NK-92 treated with Interleukin-12 subunit alpha and Interleukin-12 subunit beta, amount 100 ng/mL, for 24 hours (cell line): ENCODE data around the gene NCOA6.
A peak's percentile ranks its signal among the peaks of the same experiment; 100 is the strongest.
"Not testable (repeated sequence)": the region's sequence is repeated elsewhere in the genome, so short reads cannot be mapped to it uniquely, and the experiment has no call there.

Experiments used
- DNase-seq: peaks from one replicate; lab custom pipeline; 2025; lab: John Stamatoyannopoulos, UW

NCOA6 gene

GRCh38 chr20:34829191-34829590 is 3.7 kb upstream of the NCOA6 start:
- DNase-seq: no peak

DNA sequence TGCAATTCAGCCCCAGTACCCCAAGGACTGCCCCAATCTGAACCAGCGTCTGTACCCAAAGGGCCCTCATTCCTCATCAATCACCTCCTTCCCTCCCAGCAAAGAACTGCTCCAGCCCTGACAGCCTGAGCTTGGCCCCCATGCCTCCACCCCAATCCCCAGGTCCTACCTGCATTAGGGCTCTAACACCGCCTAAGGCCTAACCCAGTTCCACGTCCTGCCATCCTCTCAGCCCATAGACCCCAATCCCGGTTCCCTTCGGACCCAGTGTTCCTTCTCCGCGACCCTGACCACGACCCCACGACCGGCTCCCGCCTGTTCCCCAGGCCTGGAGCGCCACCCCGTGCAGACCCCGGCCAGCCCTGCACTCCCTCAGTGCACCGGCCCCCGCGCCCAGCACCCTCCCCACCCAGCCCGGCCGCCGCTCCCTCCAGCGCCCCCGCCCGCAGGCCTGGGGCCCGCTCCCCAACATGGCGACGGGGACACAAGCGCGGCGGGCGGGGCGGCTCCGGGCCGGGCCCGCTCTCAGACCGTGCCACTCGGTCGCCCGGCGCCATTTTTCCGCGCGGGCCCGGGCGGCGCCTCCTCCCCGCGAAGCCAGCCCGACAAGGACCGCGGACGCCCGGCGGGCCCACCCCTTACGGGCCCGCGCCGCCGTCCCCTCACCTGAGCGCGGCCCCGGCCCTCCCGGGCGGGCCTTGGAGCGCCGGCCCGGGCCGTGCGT is 483 bp downstream of the NCOA6 start:
- DNase-seq: peak; percentile 39

DNA sequence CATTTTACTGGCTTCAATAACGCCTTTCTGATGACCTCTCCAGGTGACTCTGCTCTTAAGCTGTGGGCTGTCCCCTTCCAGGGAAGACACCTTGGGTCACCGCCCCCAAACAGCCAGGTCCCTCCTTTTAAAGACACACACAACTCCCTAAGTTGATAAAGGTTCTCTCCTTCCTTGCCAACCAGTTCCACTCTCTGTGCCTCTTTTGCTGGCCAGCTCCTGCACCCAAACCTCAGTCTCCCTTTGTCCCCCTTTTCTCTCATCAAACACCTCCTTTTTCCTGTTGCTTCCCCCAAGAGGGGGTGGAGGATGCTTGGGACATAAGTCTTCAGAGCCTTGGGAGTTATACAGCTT is 1.0 kb downstream of the NCOA6 start:
- DNase-seq: peak; percentile 52

GRCh38 chr20:34824026-34824425 is 1.4 kb downstream of the NCOA6 start:
- no peak for DNase-seq

DNA sequence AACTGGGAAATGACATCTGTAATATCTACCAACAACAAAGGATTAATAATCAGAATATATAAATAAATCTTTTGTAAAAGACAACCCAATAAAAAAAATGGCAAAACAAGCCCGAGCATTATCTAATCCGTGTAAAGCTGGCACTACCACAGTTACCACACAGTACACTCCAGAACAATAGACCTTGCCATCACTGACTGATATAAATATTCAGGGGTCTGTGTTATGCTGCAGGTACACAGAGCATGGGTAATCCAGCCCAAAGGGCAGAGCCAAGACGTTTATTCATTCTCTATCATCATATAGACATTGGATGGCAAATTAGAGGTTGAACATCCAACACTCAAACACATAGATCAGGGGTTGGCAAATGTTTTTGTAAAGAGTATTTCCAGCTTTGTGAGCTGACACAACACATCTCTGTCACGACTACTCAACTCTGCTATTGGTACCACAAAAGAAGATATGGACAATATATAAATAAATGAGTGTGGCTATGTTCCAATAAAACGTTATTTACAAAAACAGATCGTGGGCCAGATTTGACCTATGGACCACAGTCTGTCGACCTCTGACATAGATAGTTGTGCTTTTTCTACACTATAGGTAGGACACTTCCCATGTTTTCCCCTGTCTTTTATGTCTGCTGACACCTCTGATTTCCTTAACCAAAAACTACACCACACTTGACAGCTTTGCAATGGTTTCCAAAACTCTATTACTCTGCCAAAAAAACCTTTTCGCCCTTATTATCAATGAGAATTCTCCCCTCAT is 4.5 kb downstream of the NCOA6 start:
- no peak for DNase-seq

DNA sequence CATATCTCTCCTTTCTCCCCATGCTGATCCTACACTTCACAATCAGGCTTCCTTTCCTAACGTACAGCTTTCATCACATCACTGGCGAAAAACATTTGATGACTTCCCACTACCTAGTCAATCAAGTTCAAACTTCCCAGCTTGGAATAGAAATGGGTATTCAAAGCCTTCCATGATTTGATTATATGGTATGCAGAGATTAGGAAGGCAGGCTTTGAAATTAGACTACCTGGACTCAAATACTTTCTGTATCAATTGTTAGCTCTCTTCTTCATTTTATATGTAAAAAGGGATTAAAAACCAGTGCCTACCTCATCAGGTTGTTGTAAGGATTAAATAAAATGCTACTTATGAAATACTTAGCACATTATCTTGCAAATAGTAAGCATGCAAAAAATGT is 7.7 kb downstream of the NCOA6 start:
- DNase-seq: no peak

- DNase-seq: no peak
Measured at GRCh38 chr20:34817072-34817471, 8.4 kb downstream of the NCOA6 start.

- no peak for DNase-seq
Measured at GRCh38 chr20:34815636-34816035, 9.8 kb downstream of the NCOA6 start.

DNA sequence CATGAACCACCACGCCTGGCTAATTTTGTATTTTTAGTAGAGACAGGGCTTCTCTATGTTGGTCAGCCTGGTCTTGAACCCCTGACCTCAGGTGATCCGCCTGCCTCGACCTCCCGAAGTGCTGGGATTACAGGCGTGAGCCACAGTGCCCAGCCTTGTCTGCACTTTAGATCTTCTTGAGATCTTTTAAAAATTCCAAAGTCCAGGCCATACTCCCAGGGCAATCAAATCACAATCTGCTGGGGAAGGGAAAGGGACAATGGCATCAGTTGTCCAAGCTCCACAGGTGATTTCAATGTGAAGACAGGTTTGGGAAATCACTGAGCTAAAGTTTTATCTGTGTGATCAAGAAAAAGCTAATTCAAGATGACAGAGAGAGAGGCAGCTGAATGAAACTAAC is 16.9 kb downstream of the NCOA6 start:
- DNase-seq: no peak

- DNase-seq: not testable (repeated sequence)
Measured at GRCh38 chr20:34807944-34808465, 17.4 kb downstream of the NCOA6 start.

DNA sequence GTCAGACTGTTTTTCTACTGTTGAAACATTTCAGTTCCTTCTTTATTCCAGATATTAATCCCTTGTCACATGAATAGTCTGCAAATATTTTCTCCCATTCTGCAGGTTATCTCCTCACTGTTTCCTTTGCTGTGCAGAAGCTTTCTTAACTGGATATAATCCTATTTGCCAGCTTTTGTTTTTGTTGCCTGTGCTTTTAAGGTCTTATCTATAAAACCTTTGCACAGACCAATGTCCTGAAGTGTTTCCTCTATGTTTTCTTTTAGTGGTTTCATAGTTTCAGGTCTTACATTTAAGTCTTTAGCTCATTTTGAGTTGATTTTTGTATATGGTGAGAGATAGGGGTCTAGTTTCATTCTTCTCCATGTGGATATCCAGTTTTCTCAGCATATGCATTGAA is 19.2 kb downstream of the NCOA6 start:
- DNase-seq: no peak

DNA sequence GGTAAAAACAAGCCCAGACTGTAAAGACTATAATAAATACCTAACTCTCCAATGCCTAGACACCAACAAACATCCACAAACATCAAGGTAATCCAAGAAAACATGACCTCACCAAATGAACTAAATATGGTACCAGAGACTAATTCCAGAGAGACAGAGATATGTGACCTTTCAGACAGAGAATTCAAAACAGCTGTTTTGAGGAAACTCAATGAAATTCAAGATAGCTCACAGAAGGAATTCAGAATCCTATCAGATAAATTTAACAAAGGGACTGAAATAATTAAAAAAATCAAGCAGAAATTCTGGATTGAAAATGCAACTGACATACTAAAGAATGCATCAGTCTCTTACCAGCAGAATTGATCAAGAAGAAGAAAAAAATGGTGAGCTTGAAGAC is 26.6 kb downstream of the NCOA6 start:
- DNase-seq: no peak

GRCh38 chr20:34798328-34798727 is 27.1 kb downstream of the NCOA6 start:
- DNase-seq: no peak

DNA sequence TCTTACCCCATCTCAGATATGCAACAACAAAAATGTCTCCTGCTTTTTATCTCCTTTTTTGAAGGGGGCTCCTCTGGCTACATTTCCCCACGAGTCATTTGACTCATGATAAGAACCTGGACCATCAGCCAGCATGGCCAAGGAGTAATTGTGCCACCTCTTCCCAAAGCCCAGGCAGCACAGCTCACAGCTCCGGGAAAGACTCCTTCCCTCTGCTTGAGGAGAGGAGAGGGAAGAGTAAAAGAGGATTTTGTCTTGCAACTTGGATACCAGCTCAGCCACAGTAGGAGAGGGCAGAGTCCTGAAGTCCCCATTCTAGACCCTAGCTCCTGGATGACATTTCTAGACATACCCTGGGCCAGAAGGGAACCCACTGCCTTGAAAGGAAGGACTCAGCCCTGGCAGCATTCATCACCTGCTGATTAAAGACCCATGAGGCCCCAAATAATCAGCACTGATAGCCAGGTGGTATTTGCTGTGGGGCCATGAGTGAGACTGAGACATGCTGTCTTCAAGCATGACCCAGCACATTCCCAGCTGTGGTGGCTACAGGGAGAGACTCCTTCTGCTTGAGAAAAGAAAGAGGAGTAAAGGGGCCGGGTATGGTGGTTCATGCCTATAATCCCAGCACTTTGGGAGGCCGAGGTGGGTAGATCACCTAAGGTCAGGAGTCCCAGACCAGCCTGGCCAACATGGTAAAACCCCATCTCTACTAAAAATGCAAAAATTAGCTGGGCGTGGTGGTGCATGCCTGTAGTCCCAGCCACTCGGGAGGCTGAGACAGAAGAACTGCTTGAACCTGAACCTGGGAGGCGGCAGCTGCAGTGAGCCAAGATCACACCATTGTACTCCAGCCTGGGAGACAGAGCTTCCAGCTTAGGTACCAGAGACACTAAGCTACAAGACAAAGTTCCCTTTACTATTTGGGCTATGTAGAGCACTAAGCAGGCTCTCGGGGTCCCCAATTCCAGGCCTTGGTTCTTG is 28.1 kb downstream of the NCOA6 start:
- DNase-seq: no peak

DNA sequence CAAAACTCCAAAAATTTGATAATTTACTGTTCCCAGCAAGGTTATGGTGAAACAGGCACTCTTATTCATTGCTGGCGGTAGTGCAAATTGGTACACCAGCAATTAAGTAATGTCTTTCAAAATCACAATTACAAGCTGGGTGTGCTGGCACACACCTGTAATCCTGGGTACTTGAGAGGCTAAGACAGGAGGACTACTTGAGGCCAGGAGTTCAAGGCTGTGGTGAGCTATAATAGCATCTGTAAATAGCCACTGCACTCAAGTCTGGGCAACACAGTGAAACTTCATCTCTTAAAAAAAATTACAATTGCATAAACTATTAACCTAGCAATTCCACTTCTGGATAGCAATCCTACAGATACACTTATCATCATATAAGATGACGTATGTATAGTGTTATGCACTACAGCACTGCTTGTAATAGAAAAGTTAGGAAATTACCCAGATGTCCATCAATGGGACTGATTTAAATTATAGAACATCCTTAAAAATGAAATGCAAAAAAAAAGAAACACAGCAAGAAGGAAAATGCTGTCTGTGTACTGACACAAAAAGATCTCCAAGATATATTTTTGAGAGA is 31.4 kb downstream of the NCOA6 start:
- DNase-seq: no peak

GRCh38 chr20:34792687-34793363 is 32.6 kb downstream of the NCOA6 start:
- no peak for DNase-seq

DNA sequence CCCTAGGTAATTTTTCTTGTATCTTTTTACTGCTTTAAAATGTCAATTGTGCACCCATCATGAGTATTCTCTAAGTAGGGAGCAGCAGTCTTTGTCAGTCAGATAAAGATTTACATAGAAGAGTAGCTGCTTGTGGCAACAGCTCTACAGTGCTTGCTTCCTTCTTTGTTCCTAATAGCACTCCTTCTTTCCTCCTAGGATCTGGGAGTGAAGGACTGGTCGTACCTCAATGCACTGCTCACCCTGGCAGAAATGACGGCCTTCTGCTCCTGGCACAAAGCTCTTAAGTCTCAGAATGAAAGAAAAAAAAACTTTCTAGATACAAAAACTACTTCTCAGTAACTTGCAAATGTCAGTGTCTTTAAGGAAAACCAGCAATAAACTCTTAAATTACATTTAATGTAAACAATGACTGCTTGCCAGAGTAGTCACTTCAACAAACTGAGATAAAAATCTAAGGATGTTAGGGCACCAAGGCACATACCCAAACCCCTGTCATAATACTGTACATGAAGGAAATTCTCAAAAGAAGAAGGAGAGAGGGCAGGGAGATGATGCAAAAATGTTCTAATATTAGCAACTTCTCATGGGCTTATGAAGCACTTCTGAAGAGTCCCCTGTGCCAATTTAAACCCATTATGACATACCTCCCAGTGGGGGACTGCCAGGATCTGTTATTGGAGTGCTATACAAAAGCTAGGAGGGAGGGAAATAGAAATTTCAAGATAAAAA is 34.0 kb downstream of the NCOA6 start:
- no peak for DNase-seq

GRCh38 chr20:34781220-34781619 is 44.2 kb downstream of the NCOA6 start:
- no peak for DNase-seq

GRCh38 chr20:34780291-34780690 is 45.2 kb downstream of the NCOA6 start:
- DNase-seq: not testable (repeated sequence)

- no peak for DNase-seq
Measured at GRCh38 chr20:34776177-34776576, 49.3 kb downstream of the NCOA6 start.

GRCh38 chr20:34774886-34775285 is 50.6 kb downstream of the NCOA6 start:
- DNase-seq: no peak
